GM21529 (cell line): ENCODE data around the gene RNF26.

Source experiments
- ATAC-seq: cut with Tn5 transposase; IDR thresholded peaks from one replicate; pipeline ENCODE4 v1.9.1; 2021; ENCODE audit not compliant: unreplicated experiment

Gene RNF26

DNA sequence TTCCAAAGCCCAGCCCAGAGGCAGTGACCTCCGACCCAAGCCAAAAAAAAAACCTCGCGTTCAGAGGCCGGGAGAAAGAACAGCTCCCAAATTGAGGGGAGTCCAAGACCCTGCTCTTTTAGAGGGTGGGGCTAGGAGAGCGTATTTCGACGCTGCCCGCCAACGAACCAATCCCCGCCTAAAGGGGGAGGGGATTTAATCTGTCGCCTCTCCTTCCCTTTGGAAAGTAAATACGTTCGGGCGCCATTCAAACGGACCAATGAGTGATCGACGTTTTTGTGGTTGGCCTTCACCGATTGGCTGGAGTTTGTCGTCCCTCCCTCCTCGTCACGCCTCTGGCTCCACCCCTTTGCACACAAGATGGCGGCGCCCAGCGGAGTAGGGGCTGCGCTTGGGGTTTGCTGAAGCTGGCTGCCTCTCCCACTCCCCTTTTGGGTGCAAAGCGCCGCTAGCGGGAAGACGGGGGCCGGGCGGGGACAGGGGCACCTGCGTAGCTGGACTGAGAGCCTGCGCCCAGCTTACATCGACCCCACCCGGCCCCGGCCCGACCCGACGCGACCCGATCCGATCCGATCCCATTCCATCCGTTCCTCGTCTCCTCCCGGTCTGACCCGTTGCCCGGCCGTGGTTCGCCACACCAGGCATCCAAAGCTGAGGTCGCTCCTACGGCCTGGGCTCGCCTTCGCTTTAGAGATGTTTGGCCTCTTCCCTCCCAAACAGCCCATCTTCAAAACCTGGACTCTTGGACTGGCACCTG lies at the start of gene RNF26:
RNF26 (plus strand) TSS at position 354 of the 757 bp plus-strand sequence. CDS start 596 bp downstream, outside the sequence.
- ATAC-seq = peak; percentile 94

DNA sequence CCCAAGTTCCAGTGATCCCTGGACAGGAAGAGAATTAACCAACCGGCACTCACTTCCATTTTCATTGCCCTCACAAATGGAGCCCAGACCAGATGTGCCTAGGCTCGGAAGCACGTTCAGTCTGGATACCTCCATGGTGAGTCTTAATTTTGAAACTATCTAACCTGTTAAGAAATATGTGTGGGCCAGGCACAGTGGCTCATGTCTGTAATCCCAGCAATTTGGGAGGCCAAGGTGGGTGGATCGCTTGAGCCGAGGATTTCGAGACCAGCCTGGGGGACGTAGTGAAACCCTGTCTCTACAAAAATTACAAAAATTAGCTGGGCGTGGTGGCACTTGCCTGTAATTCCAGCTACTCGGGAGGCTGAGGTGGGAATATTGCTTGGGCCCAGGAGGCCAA lies 48.9 kb upstream of the RNF26 start:
- no peak for ATAC-seq

DNA sequence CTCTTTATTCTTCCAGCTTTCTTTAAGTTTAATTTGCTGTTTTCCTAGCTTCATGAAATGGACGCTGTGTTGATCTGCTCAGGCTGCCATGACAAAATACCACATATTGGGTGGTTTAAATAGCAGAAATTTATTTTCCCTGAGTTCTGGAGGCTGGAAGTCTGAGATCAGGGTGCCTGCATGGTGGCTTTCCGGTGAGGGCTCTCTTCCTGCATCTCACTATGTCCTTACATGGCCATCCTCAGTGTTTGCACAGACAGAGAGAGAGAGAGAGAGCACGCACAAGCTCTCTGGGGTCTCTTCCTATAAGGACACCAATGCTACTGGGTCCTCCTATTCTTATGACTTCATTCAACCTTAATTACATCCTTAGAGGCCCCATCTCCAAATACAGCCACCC lies 46.1 kb upstream of the RNF26 start:
- ATAC-seq = no peak

DNA sequence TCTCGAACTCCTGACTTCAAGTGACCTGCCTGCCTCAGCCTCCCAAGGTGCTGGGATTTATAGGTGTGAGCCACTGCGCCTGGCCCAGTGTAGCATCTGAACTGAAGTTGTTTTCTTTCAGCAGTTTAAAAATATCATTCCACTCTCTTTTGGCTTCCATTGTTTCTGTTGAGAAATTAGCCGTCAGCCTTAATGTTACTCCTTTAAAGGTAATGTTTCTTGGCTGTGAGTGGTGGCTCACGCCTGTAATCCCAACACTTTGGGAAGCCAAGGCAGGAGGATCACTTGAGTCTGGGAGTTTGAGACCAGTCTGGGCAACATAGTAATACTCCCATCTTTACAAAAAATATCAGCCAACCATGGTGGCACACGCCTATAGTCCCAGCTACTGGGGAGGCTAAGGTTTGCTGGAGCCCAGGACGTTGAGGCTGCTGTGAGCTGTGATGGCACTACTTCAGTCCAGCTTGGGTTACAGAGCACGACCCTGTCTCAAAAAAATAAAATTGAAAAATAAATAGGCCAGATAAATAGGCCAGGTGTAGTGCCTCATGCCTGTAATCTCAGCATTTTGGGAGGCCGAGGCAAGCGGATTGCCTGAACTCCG lies 43.3 kb upstream of the RNF26 start:
- ATAC-seq = no peak

DNA sequence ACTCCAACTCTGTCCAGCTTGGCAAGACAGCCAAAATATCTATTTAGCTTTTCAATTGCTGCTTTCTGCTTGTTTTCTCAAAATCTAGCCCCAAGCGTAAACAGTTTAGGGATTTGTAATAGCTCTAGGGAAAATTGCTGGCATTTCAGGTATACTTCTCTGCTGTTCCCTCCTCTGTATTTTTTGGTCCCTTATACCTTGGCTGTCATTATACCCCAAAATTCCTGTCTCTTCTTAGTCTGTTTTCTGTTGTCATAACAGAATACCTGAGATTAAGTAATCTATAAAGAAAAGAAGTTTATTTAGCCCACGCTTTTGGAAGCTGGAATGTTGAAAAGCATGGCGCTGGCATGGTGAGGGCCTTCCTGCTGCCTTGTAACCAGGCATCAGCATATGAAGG lies 40.9 kb upstream of the RNF26 start:
- no peak for ATAC-seq

DNA sequence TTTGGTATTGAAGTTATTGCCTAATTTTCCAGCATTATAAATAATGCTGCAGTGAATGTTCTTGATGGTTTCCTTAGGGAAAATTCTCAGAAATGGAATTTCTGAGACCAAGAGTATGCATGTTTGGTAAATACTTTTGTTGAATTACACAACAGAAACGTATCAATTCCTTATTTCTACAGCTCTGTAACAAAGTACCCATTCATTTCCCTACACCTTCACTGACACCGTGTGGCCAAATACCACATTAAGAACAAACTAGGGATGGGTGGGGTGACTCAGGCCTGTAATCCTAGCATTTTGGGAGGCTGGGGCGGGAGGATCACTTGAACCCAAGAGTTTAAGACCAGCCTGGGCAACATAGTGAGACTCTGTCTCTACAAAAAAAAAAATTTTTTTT lies 39.1 kb upstream of the RNF26 start:
- ATAC-seq = no peak

DNA sequence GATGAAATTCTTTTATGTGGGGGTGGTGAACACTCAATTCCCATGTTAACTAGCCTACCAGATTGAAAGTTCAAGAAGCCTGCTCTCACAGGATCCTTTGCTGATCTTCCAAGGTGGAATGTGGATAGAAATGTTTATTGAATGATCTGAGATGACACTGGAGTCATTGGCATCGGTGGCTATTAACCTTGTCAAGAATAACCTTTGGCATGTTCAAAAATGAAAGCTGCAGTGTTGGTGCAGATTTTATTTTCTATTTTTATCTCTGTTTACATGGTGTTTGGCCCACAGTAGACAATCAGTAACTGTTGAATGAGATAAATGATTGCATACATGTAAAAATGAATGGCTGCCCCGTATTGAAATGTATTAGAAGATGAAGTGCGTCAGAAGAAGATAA lies 36.4 kb upstream of the RNF26 start:
- ATAC-seq = no peak

DNA sequence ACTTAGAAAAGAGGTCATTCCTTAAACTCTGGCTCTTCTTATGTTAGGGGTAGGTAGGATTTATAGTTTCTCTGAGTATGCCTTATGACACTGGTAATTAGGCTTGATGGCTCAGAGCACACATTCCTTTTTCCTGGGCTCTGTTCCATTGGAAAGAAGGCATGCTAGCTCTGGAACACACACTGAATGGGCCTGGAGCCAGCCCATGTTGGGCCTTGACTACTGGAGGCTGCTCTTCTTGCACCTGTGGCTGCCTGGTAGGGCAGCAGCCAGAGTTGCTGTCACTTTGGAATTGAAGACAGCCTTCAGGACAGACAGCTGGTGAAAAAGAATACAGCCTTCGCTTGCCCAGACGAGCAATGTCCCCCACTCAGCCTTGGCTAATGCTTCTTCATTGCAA lies 35.6 kb upstream of the RNF26 start:
- ATAC-seq = no peak

DNA sequence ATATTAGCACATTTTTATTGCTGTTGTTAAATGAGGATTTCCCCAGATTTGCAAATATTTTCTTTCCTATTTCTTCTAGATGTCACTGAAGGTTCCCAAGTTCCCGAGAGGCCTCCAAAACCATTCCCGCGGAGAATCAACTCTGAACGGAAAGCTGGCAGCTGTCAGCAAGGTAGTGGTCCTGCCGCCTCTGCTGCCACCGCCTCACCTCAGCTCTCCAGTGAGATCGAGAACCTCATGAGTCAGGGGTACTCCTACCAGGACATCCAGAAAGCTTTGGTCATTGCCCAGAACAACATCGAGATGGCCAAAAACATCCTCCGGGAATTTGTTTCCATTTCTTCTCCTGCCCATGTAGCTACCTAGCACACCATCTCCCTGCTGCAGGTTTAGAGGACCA lies 34.9 kb upstream of the RNF26 start:
- ATAC-seq = no peak

DNA sequence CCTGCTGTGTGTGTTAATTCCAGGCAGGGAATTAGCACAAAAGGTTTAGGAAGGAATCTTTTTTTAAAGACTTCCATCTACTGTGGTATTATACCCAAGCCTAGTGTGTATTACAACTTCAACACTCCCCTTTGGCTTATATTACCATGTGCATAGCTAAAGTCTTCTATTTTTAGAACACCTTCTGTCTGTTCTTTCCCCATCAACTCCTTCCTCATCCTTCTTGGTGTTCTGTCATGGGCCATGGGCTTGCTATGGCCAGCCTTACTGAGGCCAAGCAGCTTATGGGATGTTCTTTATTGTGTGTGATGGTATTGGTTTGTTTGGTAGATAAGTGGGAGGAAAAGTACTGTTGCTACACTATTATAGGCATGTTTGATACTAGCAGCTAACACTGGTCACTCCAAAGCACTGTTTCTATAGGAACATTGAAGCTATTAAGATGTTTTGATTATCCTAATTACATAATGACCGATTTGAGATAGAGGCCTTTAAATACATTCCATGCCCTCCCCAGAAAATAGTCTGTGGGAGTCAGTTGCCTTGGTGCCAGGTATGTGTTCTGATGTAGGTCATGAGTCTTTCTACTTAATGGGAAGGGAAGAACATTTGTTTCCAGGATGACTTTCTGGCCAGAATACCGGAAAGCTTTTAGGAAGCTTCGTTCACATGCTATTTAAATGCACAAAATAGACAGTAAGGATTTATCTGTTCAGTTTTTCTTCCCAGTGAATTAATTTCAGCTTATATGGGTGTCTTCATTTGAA lies 33.9 kb upstream of the RNF26 start:
- no peak for ATAC-seq

DNA sequence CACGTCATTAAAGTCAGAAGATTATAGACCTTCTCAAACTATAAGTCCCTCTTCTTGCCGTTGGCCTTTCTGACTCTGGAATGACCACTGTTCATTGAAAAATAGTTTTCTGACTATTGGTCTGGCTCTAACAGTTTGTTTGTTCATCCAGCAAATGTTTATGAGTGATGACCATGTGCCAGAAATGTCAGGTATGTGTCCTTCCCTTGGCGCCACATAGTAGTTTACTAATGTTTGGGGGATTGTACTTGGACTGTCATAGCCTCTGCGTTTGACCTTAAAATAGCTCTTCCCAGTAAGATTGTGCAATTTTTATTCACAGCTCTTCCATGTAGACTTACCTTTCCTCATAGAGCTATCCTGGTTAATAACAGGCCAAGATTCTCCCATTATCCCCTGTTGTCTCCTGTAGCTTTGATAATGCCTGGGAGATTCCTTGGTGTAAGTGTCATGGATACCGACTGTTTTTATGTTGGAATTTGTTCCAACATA lies 31.1 kb upstream of the RNF26 start:
- ATAC-seq = no peak

DNA sequence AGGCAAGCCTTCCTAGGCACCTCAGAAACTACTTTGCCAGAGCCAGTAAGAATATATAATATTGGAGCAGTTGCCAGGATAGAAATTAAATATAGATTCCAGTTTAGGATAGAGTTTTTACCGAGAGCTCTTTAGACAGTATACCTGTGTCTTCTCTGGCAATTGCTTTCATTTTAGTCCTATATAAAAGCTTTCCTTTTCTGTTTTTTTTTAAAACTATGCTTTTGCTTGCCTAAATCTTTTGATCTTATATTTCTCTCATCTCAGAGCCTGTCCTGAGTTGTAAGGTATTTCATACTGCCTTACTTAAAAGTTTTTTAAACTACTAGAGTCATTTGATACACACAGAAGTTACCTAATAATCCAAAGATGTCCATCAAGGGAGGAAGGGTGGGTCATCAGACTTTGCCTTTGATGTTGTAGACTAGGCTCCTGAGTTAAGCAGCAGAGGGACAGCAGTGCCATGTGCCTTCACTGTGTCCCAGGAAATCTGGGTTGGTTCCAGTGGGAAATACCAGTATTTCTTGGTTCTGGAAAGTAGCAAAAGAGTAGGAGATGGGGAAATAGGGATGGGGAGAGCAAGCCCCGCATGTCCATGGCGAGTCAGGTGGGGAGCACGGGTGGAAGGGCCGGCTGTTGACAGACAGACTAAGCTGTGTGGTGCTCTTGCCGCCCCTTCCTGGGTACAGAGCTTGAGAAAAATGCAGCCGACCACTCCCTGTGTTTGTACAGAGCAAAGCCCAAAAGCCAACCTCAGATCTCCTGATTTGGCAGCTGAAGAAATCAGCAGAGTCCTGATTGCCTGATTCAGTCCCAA lies 28.6 kb upstream of the RNF26 start:
- no peak for ATAC-seq

DNA sequence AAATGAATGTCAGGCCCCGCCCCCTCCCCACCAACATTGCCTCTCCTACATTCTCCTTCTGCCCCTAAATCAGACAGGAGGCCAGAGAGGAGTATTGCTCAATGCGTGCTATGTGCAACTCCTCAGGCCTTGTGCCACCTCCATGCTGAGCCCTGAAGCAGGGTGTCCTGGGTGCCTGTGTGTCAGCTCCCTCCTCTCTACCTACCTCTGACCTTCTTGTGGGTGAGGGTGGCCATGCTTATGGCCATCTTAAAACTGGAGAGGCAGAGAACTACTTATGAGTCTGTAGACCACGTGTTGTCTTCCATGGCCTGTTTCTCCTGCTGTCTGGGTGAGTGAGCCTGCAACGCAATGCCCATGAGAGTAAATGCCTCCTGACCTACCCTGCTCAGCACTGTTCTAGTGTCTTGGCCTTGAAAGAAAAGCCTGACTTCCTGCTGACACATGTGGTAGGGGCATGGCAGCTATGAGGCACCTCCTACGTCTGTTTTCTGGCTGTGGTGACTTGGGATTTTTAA lies 27.9 kb upstream of the RNF26 start:
- ATAC-seq = no peak

DNA sequence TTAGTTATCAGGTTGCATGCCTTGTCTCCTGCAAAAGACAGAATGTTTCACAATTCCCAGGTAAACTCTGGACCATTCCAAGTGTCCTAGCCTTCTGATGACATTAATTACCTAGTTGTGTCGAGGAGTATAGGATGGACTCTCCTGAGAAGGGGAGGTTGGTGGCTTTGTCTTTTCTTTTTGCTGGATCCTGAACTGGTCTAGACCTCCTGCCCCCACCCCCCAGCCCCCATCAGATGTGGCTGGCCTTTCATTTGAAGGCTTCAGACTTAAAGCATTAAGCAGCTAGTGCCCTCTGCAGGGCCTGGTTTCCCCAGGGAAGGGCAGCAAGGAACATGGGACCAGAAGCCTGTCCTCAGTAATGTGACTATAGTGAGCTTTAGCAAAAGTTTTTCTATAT lies 27.1 kb upstream of the RNF26 start:
- ATAC-seq = no peak

DNA sequence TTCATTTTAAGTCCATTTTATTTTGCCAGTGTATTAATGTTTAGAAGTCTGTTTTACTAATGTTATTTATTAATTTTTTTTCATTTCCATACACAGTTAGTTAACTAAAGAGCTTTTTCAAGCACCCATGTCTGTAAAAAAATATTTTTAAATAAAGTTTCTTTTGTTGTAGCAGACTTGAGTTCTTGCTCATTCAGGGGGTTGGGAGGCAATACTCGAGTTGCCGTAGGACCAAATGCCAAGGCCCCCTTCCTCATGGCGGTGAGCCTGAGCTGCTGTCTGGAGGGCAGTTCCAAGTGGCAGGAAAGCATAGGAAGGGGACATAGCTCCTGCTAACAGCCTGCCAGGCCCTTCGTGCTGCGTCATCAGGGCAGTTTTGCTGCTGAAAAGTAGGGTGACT lies 26.4 kb upstream of the RNF26 start:
- no peak for ATAC-seq

DNA sequence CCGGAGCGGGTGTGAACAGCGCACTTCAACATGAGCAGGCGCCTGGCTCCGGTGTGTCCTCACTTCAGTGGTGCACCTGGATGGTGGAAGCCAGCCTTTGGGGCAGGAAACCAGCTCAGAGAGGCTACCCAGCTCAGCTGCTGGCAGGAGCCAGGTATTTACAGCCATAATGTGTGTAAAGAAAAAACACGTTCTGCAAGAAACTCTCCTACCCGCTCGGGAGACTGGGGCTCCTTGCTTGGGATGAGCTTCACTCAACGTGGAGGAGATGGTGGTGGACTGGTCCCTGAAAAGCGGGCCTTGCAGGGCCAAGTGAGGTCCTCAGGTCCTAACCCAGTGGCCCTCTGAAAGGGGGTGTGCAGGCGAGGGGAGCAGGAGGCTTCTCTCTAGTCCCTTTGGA lies 24.9 kb upstream of the RNF26 start:
- ATAC-seq = no peak

DNA sequence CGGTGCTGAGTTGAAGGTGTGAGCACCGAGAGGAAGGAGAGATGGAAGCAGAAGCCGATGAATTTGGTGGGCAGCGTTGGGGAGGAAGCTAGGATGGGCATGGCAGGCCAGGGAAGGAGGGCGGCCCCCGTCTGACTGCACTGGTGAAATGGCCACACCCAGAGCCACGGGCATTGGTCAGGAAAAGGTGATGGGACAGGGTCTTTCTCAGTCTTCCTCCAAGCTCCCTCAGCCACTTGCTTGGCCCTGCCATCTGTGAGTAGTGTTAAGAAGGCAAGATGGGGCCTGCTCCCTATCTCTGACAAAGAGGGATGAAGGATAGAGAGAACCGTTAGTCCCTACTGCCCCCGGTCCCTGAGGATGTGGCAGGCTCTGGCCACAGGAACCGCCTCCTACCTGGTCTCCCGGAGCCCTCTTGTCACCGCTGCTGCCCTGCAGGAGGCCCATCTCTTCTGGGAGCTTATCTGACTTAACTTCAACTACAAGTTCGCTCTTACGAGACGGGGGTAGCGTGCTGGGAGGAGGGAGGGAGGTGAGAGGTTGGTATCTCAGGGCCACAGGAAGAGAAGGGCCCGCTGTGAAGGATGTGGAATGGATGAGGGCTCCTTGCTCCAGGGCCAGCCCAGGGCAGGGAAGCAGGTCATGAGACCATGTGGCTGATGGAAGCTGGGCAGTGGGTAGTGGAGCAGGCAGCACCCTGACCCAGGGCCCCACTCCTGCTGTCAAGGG lies 24.2 kb upstream of the RNF26 start:
- ATAC-seq = no peak

DNA sequence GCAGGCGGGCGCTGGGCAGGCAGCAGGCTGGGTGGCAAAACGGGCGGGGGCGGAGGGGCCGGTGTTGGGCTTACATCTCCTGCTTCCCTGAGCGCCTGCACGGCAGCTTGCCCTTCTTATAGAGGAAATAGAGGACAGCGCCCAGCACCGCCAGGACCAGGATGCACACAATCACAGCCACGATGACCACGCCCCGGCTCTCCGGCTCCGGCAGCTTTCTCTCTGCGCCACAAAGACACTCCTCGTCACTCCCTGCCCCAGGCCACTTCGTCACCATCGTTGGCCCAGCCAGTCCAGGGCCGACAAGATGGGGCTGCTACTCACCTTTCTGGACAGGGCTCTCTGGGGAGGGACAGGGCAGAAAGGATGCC lies 23.7 kb upstream of the RNF26 start:
- ATAC-seq = no peak

DNA sequence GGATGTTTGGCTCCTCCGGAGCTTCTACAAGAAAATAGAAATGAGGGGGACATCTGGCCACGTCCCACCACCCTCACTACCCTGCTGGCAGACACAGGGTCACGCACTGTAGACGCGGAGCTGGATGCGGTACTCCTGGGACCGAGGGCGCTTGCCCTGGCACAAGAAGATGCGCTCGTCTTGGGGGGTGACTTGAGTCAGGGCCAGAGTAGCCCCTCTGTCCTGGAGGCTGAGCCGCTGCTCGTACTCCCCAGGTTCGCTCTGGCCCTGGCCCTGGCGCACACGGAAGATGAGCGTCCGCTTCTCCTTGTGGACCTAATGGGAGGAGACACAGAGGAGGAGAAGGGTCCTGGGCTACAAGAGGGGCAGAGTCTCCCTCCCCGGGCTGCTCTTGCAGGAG lies 19.6 kb upstream of the RNF26 start:
- no peak for ATAC-seq
